GM23338 (cell line): ENCODE results near the gene ETV6. TPM values are rescaled to one million over a fixed set of nuclear protein-coding genes. Genes with fewer than 3 reads are reported as not detected.

Experiments
- ATAC-seq: fragments of 200-7000 bp; cut with Tn5 transposase; 3 replicates; pipeline ENCODE4 v1.9.1; 2020
- DNase-seq: peaks from one replicate; pipeline ENCODE4 v3.0.0-alpha.2; 2015; ENCODE audit warnings: low spot score
- H2AFZ ChIP-seq: fragments of 200-600 bp; sonication (generic); 2 replicates; pipeline ENCODE4 v1.8.0; 2016; ENCODE audit warnings: antibody characterized with exemption, mild to moderate bottlenecking, moderate library complexity
- H3F3A ChIP-seq: fragments of 200-600 bp; sonication (generic); replicated peaks from 2 replicates; pipeline ENCODE4 v1.8.0; 2017; ENCODE audit warnings: antibody characterized with exemption, mixed run types, low read depth
- H3K27ac ChIP-seq: fragments of 200-600 bp; sonication (generic); 2 replicates; pipeline ENCODE4 v1.6.1; 2016; ENCODE audit warnings: low read depth
- H3K27me3 ChIP-seq: fragments of 200-600 bp; sonication (generic); 2 replicates; pipeline ENCODE4 v1.8.0; 2016; ENCODE audit warnings: mild to moderate bottlenecking, mixed run types, moderate library complexity; ENCODE audit not compliant: insufficient read depth
- H3K36me3 ChIP-seq: fragments of 200-600 bp; sonication (generic); 2 replicates; pipeline ENCODE4 v1.8.0; 2016; ENCODE audit warnings: mild to moderate bottlenecking; ENCODE audit not compliant: insufficient read depth
- H3K4me1 ChIP-seq: fragments of 200-600 bp; sonication (generic); 2 replicates; pipeline ENCODE4 v1.8.0; 2016; ENCODE audit warnings: mild to moderate bottlenecking, moderate library complexity; ENCODE audit not compliant: insufficient read depth
- H3K4me2 ChIP-seq: fragments of 200-600 bp; sonication (generic); 2 replicates; pipeline ENCODE4 v1.7.1; 2017; ENCODE audit warnings: mixed run types
- H3K4me3 ChIP-seq: fragments of 200-600 bp; sonication (generic); 2 replicates; pipeline ENCODE4 v1.6.1; 2016; ENCODE audit warnings: mixed run types
- H3K79me2 ChIP-seq: fragments of 200-600 bp; sonication (generic); replicated peaks from 2 replicates; pipeline ENCODE4 v1.8.0; 2017; ENCODE audit warnings: mild to moderate bottlenecking; ENCODE audit not compliant: insufficient read depth
- H3K9me2 ChIP-seq: fragments of 200-600 bp; sonication (generic); 2 replicates; pipeline ENCODE4 v1.8.0; 2017; ENCODE audit not compliant: insufficient read depth
- H4K20me1 ChIP-seq: fragments of 200-600 bp; sonication (generic); replicated peaks from 2 replicates; pipeline ENCODE4 v1.8.0; 2017; ENCODE audit warnings: mild to moderate bottlenecking; ENCODE audit not compliant: insufficient read depth
- H3K27ac Mint-ChIP-seq: 2 replicates; pipeline ENCODE4 v1.8.0; 2020; ENCODE audit warnings: inconsistent platforms, mild to moderate bottlenecking, moderate library complexity, mixed read lengths
- H3K27me3 Mint-ChIP-seq: 3 replicates; pipeline ENCODE4 v1.8.0; 2022; ENCODE audit warnings: low read depth, mild to moderate bottlenecking, moderate library complexity, mixed read lengths, inconsistent platforms; ENCODE audit not compliant: insufficient read depth, poor library complexity
- H3K36me3 Mint-ChIP-seq: 3 replicates; pipeline ENCODE4 v1.8.0; 2021; ENCODE audit warnings: low read depth, mild to moderate bottlenecking, inconsistent platforms, moderate library complexity, mixed read lengths
- H3K4me1 Mint-ChIP-seq: 3 replicates; pipeline ENCODE4 v1.8.0; 2020; ENCODE audit warnings: mild to moderate bottlenecking, inconsistent platforms, mixed read lengths
- H3K4me3 Mint-ChIP-seq: 3 replicates; pipeline ENCODE4 v1.8.0; 2021; ENCODE audit warnings: moderate library complexity, mild to moderate bottlenecking, inconsistent platforms, mixed read lengths
- H3K9me3 Mint-ChIP-seq: 3 replicates; pipeline ENCODE4 v1.8.0; 2020; ENCODE audit warnings: moderate library complexity, mild to moderate bottlenecking, inconsistent platforms, mixed read lengths
- CTCF ChIP-seq, 2 experiments: fragments of 200-600 bp in 1 of 2; sonication (generic) in 1 of 2; conservative IDR thresholded peaks; 2 replicates each; pipeline versions ENCODE4 v1.5.1 to v1.6.1; 2016 to 2017; ENCODE audit warnings: antibody characterized with exemption in 2 of 2, low read depth in 2 of 2, mild to moderate bottlenecking in 2 of 2, moderate library complexity in 1 of 2
- ETS1 ChIP-seq: IDR thresholded peaks from 2 replicates; pipeline ENCODE4 v1.6.1; 2016; ENCODE audit warnings: antibody characterized with exemption
- EZH2 ChIP-seq: fragments of 200-600 bp; sonication (generic); IDR thresholded peaks from one replicate; pipeline ENCODE4 v1.8.0; 2017; ENCODE audit warnings: antibody characterized with exemption, mild to moderate bottlenecking, low read depth; ENCODE audit not compliant: unreplicated experiment
- JUNB ChIP-seq: IDR thresholded peaks from one replicate; pipeline ENCODE4 v1.6.1; 2016; ENCODE audit warnings: antibody characterized with exemption; ENCODE audit not compliant: unreplicated experiment
- NANOG ChIP-seq: IDR thresholded peaks from 2 replicates; pipeline ENCODE4 v1.6.1; 2016; ENCODE audit warnings: antibody characterized with exemption, borderline replicate concordance
- POLR2AphosphoS5 ChIP-seq: IDR thresholded peaks from 2 replicates; pipeline ENCODE4 v1.6.1; 2016; ENCODE audit warnings: antibody characterized with exemption, low read depth
- STAT1 ChIP-seq: IDR thresholded peaks from one replicate; pipeline ENCODE4 v1.6.1; 2016; ENCODE audit warnings: antibody characterized with exemption; ENCODE audit not compliant: unreplicated experiment
- ZNF114 ChIP-seq: fragments of 250-450 bp; sonication (Bioruptor Pico); IDR thresholded peaks from 2 replicates; pipeline ENCODE4 v1.5.0; 2020; ENCODE audit warnings: mild to moderate bottlenecking, moderate library complexity
- polyA plus RNA-seq: library from polyadenylated mRNA; unstranded; fragments of >200 nt; fragmentation: Nextera tagmentation; extraction: Ambion mirVana; gene quantifications from 2 replicates; pipeline ENCODE4 v1.2.1, GENCODE V29; 2016
- total RNA-seq: library from RNA; depleted of rRNA; stranded (reverse); fragments of >200 nt; shearing (Covaris generic); gene quantifications from 2 replicates; pipeline ENCODE4 v1.2.3, GENCODE V29; 2014
- TF ChIP-seq, protein P1 (sequence below): IDR thresholded peaks from one replicate; pipeline ENCODE4 v1.6.1; 2018; ENCODE audit warnings: antibody characterized with exemption; ENCODE audit not compliant: unreplicated experiment
- TF ChIP-seq, protein P2 (sequence below): fragments of 250-450 bp; sonication (Bioruptor Pico); IDR thresholded peaks from 2 replicates; pipeline ENCODE4 v1.5.0; 2020; ENCODE audit warnings: mild to moderate bottlenecking, moderate library complexity

The ETV6 gene
- total and polyA plus RNA-seq, 2 experiments from 2014 or later, result 7.5 to 15.1 TPM

- H4K20me1 ChIP-seq, result no peaks in the 10 kb centered on the region; the same call in 1 of the 2 replicates
- H3K36me3 ChIP-seq, result no peaks in the 10 kb centered on the region
- H3K9me3 Mint-ChIP-seq, result no peaks in the 10 kb centered on the region
- no peaks in the 10 kb centered on the region for H3K27me3 ChIP-seq
- H3K4me2 ChIP-seq, result no peak overlapping the region
- peaks cover 25% of the 10 kb centered on the region for H3K79me2 ChIP-seq
- peaks cover 5% of the 10 kb centered on the region for H3K27me3 Mint-ChIP-seq
- no peaks in the 10 kb centered on the region; the same call in 2 of the 3 replicates for H3K36me3 Mint-ChIP-seq
- peaks cover 12% of the 10 kb centered on the region for H3K4me1 ChIP-seq
- H3K4me3 Mint-ChIP-seq, result no peak overlapping the region
- TF ChIP-seq NANOG (no peak), EZH2 (no peak), POLR2AphosphoS5 (no peak), ETS1 (no peak), STAT1 (no peak), ZNF114 (CRISPR knock-in tag) (no peak), JUNB (no peak), CTCF (conservative IDR thresholded peaks at IDR 0.05; ENCODE audit: low read depth in 2 of 2) (no peak)
- TF ChIP-seq, protein P1, sequence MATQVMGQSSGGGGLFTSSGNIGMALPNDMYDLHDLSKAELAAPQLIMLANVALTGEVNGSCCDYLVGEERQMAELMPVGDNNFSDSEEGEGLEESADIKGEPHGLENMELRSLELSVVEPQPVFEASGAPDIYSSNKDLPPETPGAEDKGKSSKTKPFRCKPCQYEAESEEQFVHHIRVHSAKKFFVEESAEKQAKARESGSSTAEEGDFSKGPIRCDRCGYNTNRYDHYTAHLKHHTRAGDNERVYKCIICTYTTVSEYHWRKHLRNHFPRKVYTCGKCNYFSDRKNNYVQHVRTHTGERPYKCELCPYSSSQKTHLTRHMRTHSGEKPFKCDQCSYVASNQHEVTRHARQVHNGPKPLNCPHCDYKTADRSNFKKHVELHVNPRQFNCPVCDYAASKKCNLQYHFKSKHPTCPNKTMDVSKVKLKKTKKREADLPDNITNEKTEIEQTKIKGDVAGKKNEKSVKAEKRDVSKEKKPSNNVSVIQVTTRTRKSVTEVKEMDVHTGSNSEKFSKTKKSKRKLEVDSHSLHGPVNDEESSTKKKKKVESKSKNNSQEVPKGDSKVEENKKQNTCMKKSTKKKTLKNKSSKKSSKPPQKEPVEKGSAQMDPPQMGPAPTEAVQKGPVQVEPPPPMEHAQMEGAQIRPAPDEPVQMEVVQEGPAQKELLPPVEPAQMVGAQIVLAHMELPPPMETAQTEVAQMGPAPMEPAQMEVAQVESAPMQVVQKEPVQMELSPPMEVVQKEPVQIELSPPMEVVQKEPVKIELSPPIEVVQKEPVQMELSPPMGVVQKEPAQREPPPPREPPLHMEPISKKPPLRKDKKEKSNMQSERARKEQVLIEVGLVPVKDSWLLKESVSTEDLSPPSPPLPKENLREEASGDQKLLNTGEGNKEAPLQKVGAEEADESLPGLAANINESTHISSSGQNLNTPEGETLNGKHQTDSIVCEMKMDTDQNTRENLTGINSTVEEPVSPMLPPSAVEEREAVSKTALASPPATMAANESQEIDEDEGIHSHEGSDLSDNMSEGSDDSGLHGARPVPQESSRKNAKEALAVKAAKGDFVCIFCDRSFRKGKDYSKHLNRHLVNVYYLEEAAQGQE, result no peak
- TF ChIP-seq, protein P2, sequence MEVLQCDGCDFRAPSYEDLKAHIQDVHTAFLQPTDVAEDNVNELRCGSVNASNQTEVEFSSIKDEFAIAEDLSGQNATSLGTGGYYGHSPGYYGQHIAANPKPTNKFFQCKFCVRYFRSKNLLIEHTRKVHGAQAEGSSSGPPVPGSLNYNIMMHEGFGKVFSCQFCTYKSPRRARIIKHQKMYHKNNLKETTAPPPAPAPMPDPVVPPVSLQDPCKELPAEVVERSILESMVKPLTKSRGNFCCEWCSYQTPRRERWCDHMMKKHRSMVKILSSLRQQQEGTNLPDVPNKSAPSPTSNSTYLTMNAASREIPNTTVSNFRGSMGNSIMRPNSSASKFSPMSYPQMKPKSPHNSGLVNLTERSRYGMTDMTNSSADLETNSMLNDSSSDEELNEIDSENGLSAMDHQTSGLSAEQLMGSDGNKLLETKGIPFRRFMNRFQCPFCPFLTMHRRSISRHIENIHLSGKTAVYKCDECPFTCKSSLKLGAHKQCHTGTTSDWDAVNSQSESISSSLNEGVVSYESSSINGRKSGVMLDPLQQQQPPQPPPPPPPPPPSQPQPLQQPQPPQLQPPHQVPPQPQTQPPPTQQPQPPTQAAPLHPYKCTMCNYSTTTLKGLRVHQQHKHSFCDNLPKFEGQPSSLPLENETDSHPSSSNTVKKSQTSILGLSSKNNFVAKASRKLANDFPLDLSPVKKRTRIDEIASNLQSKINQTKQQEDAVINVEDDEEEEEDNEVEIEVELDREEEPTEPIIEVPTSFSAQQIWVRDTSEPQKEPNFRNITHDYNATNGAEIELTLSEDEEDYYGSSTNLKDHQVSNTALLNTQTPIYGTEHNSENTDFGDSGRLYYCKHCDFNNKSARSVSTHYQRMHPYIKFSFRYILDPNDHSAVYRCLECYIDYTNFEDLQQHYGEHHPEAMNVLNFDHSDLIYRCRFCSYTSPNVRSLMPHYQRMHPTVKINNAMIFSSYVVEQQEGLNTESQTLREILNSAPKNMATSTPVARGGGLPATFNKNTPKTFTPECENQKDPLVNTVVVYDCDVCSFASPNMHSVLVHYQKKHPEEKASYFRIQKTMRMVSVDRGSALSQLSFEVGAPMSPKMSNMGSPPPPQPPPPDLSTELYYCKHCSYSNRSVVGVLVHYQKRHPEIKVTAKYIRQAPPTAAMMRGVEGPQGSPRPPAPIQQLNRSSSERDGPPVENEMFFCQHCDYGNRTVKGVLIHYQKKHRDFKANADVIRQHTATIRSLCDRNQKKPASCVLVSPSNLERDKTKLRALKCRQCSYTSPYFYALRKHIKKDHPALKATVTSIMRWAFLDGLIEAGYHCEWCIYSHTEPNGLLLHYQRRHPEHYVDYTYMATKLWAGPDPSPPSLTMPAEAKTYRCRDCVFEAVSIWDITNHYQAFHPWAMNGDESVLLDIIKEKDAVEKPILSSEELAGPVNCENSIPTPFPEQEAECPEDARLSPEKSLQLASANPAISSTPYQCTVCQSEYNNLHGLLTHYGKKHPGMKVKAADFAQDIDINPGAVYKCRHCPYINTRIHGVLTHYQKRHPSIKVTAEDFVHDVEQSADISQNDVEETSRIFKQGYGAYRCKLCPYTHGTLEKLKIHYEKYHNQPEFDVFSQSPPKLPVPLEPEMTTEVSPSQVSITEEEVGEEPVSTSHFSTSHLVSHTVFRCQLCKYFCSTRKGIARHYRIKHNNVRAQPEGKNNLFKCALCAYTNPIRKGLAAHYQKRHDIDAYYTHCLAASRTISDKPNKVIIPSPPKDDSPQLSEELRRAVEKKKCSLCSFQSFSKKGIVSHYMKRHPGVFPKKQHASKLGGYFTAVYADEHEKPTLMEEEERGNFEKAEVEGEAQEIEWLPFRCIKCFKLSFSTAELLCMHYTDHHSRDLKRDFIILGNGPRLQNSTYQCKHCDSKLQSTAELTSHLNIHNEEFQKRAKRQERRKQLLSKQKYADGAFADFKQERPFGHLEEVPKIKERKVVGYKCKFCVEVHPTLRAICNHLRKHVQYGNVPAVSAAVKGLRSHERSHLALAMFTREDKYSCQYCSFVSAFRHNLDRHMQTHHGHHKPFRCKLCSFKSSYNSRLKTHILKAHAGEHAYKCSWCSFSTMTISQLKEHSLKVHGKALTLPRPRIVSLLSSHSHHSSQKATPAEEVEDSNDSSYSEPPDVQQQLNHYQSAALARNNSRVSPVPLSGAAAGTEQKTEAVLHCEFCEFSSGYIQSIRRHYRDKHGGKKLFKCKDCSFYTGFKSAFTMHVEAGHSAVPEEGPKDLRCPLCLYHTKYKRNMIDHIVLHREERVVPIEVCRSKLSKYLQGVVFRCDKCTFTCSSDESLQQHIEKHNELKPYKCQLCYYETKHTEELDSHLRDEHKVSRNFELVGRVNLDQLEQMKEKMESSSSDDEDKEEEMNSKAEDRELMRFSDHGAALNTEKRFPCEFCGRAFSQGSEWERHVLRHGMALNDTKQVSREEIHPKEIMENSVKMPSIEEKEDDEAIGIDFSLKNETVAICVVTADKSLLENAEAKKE (CRISPR knock-in tag), result no peak
- no peak for ATAC-seq
- 0 out of 2 replicates have a peak, but pooled peaks cover 4% of the 10 kb centered on the region for H3K9me2 ChIP-seq
- no peak overlapping the region for H3K4me3 ChIP-seq
- no peak overlapping the region for H3K27ac ChIP-seq
- peaks cover 15% of the 10 kb centered on the region for H3K4me1 Mint-ChIP-seq
- no peak overlapping the region for H2AFZ ChIP-seq
- DNase-seq, result no peak
- no peaks in the 10 kb centered on the region for H3F3A ChIP-seq
- H3K27ac Mint-ChIP-seq, result no peak overlapping the region
Measured at GRCh38 chr12:11710906-11711305, 61.4 kb downstream of the ETV6 start.
